NCI-H2107 (cell line): ENCODE measurements around the gene ATG13.

Experiments used
- DNase-seq: peaks from one replicate; lab custom pipeline; 2025; lab: John Stamatoyannopoulos, UW

The ATG13 gene

DNA sequence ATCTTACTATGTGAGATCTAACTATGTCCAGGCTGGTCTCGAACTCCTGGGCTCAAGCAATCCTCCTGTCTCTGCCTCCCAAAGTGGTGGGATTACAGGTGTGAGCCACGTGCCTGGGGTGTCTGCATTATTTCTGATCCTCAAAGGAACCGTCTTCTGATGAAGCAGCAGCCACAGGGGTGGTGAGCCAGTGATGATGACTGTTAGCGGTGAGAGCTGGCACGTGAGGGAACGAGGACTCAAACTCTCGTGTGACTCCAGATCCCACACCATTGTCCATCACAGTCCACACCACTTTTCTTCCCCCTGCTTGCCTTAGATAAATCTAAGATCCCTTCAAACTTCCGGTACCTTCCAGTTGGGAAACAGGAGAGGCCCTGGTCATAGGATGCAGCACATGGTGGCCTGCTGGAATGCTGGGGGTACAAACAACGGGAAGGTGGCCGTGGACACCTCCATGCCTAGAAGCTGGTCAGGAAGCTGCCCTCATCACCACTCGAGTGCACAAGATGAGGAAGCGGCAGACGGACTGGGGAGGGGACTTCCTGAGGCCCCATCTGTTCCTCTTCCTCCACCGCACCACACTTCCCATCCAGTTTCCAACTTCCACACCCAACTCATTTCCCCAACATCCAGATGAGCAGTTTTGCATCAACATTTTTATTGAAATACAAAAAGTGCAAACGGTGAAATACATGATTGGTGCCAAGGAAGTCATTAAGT is 59.2 kb downstream of the ATG13 start:
- DNase-seq = no peak

DNA sequence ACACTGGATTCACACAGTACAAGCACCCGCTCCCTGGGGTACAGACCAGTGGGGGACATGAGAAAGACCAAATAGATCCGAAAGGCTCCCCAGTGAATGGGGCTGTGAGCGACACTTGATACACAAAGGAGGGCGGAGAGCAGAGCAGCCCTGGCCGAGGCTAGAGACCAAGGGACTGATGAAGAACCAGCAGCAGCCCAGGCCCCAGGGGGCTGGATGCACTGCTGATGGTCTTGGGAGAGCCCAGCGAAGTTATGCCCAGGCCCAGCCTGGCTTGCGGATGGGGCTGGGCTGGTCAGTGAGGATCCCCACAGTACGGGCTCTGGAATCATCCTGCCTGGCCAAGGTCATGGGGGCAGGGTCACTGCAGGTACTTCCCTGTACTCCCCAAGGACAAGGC is 59.8 kb downstream of the ATG13 start:
- no peak for DNase-seq

DNA sequence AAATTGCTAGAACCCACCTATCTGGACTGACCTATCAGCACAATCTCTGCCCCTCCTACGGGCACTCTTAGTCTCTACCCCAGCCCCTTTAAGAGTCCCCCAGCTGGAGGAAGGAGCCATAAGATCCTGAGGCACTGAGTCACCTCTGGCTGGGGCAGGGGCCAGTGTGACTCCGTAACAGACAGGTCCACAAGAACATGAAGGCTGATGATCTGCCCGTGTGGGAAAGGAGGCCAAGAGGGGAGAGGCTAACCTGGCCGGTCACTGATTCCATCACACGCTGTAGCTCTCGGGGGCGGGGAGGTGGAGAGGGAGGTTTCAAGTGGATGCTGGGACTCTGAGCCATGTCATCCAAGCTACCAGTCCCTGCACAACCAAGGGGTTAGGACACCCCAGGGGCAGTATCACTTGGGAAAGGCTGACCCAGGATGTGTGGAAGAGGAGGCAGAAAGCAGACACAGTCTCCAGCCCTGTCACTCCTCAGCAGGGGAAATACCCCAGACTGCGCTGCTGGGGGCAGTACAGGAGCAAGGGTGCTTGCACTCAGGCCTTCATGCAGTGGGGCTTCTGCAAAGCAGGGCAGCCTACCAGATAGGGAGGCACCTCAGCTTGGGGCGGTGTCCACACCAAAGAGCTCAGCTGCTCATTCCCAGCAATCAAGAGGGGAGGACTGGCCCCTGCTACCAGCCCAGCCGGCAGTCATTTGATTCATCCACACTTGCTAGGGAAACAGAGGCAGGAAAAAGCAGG is 60.8 kb downstream of the ATG13 start:
- DNase-seq = no peak

DNA sequence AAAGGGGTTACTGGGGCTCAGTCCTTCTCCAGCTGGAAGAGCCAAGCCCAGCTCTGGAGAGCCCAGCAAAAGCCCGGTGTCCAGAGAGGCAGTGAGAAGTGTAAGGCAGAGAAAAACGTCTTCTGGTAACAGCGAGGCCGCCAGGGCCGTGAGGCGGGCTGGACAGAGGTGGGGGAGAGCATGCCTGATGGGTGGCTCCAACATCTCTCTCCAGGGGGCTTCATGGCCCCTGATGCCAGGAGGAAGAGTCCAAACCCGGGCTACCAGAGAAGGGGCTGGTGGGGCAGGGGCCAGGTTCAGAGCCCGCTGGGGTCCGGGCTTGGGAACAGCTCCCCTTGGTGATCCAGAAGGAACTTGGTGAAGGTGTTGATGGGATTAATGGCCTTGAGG is 61.4 kb downstream of the ATG13 start:
- DNase-seq = no peak

DNA sequence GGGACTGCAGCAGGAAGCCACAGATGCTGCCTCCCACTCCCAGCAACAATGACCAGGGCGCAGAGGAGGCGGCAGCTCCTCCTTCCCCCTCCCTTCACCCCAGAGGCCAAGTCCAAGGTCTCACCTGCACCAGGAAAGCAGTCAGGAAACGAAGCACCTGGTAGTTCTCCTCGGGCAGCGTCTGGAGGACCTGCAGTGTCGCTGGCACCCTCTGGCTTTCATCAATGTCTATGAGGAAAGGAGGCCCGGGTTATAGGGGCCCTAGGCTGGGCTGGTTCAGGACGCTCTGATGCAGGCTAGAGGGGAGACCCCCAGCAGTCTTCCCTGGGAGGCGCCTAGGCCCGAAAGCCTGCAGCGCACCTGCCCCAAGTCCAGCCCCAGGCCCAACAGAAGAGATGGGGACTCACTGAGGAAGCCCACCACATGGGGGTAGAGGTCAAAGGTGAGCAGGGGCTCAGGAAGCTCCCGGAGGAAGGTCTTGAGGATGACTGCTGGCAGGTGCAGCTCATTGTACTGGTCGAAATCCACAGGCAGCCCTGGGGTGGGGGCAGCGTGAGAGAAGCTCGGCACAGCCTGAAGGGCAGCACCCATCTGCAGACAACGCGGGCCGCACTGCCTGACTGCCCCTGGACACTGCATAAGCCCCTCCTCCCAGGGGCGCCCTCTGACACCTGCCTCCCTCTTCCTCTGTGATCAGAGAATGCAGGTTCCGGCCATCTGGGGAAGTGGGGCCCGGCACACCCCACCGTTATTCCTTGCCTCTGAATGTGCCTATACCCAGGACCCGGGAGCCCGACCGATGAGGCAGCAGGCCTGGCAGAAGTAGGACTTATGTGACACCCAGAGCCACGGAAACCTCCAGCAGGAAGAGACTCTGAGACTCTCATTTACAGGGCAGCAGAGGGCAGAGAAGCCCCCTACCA is 62.1 kb downstream of the ATG13 start:
- DNase-seq = no peak

DNA sequence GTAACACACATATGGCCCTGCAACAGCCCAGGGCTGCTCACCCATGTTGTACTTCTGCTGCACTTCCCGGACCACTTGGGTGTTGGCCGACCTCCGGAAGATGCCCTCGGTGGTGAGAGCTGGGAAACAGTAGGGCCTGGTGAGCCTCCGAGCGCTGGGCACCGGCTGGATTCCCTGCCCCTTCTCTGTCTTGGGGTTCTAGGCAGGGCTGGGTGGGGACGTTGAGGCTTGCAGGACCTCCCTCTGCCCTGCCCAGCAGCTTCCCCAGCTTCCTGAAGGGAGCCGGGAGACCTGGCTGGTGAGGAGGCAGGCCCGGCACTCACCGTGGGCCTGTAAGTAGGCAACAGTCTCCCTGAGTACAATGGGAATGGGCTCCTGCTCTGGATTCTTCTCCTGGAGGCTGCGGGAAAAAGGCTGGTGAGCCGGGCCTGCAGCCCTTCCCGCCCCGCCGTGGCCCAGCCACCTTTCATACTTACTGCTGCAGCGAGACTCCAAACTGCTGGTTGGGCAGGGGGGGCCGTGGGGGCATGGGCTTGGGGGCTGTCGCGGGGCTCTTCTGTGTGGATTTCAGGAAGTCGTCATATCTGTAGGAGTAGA is 62.9 kb downstream of the ATG13 start:
- no peak for DNase-seq

DNA sequence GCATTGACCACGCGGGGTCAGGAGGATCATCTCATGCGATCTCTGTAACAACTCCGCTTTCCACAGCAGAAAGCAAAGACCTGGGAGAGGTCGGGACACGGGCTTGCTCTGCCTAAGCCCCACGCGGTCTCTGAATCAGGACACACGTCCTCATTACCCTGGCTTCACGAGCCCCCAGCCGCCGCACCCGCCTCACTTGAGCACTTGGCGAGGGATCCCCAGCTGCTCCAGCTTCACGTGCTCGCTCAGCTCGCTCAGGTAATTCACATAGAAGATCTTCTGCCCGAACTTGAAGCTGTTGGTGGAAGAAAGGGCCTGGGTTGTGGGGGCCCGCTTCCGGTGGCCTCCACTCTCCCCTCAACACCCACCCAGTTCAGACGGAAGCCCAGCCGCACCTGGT is 63.5 kb downstream of the ATG13 start:
- no peak for DNase-seq

DNA sequence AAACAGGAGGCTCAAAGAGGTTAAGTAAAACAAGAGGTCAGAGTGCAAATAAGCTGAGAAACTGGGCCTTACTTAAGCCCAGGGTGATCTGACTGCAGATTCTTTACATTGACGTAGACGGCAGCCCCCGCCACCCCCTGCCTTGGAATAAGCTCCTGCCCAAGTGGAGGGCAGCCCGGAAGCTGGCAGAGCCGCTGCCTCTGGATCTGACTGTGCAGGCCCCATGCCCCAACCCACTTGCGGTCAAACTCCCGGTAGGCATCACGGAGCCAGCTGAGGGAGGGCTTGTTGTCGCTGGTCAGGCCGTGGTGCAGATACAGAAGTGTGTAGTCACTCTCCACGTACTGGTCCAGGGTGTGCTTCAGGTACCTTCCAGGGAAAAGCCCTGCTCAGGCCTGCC is 64.5 kb downstream of the ATG13 start:
- no peak for DNase-seq

DNA sequence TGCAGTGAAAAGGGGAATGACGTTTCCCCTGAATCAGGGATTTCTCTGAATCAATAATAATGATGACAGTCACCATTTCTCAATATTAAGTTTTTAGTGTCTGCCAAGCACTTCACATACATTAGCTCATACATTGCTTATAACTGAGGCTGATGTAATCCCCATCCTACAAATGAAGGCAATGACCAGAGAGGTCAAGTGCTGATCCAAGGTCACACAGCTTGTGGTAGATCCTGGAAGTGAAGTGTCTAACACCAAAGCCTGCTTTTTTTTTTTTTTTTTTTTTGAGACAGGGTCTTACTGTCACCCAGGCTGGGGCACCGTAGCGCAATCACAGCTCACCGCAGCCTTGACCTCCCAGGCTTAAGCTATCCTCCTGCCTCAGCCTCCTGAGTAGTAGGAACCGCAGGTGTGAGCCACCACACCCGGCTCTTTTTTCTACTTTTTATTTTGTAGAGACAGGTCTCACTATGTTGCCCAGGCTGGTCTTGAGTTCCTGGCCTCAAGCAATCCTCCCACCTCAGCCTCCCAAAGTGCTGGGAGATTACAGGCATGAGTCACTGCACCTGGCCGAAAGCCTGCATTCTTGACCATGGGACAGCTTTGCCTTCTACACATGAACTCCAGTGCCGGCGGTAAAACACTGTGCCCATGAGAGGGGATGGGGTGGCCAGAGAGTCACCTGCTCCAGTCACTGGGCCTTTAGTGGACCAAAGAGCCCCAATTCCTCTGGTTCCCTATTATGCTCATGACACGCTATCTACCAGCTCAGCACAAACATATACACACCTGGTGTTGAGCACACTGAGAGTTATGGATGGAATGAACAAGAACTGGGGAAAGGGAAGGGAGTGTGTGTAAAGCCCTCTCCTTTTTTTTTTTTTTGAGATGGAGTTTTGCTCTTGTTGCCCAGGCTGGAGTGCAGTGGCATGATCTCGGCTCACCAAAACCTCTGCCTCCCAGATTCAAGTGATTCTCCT is 65.7 kb downstream of the ATG13 start:
- no peak for DNase-seq

DNA sequence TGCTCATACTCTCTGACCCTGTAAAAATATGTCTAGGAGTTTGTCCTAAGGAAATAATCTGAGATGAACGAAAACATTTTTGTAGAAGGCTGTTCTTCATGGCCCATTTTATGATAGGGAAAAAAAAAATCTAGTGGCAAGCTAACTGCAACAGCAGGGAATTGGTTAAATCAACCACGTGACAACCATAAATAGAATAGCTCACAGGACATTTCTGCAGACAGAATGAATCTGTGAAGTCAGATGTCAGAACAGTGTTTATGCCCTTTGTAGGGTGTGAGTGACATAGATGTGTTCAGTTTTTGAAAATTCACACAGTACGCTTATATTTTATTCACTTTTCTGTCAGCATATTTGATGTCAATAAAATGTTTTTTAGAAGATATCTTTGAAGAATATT is 67.0 kb downstream of the ATG13 start:
- no peak for DNase-seq

DNA sequence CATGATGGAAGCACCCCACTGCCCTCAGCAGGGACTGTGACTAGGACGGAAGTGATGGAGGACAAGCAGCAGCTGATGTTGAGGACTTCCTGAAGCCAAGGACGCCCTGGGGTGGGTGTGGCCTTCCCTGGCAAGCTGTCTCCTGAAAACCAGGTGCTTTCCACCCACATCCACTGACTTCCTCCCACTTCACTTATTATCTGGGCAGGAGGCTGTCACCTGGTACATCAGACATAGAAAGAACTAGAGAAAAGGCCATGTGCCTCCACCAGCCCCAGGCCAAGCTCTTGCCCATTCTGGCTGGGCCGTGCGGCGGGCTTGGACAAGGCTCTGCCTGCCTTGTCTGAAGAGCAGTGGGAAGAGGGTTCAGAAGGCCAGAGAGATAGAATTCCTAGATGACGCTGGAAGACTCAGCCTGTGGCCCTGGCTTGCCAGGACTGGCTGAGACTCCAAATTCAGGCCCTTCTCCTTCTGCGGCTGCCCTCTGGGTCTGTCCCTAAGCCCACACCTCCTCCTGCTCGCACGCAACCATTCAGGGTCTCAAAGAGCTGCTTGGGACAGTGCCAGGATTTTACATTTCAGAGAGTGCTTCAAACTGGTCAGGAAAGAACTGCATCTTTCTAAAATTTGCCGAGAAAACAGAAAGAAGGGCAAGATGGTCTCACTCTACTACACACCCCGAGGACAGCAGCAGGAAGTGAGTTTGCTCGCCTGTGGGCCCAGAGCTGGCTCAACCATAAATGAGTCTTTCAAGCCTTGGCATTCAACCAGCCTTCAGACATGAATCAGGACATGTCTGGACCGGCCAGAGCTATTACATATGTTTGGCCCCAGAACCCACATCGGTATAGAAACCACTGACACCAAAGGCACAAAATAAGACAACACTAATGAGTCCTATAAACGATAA is 69.8 kb downstream of the ATG13 start:
- DNase-seq = no peak

DNA sequence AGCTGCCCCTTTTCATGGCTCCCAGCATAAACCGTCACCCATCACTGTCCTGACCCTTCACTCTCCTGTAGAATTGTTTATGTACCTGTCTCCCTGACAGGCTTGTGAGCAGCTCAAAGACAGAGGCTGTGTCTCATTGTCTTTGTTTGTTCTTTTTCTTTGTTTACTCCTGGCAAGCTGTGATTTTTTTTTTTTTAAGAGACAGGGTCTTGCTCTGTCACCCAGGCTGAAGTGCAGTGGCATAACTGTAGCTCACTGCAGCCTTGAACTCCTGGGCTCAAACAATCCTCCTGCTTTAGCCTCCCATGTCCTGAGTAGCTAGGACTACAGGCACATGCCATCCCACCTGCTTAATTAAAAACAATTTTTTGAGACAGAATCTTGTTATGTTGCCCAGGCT is 73.3 kb downstream of the ATG13 start:
- DNase-seq = no peak

DNA sequence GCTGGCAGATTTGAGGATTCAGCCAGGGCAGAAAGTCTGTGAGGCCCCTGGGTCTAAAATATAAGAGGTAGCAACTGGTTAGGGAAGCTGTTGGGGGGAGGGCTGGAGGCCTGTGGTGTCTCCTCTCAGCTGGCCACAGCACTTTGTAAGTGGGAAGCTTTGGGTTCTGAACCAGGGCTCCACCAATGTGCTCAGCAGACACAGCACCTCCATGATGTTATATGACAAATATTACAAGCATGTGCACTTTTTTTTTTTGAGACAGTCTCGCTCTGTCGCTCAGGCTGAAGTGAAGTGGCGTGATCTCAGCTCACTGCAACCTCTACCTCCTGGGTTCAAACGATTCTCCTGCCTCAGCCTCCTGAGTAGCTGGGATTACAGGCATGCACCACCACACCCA is 75.1 kb downstream of the ATG13 start:
- no peak for DNase-seq

DNA sequence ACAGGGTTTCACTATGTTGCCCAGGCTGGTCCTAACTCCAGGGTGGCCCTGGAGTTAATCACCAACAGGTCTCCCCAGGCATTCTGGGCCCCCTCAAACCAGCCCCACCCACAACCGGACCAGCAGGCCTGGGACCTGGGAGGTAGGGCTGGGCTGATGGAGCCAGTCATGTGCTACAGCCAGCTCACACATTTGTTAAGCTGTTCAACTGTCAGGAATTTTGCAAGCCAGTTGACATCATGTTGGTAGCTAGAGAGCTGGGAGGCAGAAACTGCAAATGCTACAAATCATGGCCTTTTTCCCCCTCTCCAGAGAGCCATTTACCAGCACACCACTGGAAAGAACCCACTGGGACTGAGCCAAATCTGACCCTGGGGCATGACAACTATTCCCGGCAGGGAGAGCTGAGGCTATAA is 76.3 kb downstream of the ATG13 start:
- DNase-seq = no peak

DNA sequence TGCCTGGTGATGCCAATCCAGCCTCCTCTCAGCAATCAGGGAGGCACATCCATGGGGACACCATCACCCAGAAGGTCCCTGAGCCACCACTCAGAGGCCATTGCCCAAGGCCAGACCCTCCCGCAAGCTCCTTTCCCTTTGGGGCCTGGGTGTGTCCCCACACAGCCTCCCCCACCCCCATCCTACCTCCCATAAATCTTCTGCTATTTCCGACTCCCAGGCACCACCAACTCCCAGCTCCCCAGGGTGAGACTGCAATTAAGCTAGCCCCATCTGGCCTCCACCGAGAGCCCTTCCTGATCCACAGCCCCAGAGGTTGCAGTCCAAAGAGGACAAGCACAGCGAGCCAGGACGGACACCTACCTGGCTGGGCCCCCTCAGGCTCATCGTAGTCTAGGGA is 76.7 kb downstream of the ATG13 start:
- no peak for DNase-seq

DNA sequence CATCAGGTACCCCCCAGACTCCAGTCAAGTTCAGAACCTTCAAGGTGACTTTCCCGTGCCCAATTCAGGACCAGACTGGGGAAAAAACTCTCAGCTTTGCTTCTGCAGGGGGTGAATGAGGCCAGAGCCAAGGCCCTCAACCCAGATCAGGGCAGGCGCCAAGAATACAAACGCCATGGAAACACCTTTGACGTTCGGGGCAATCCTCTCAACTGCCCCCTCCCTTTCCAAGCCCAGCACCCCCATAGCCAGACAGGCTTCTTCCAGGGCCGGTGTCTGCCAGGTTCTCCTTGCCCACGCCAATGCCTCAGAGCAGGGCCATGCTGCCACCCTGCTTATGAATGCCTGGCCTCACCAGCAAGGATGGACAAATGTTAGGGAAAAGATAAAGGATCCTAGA is 77.3 kb downstream of the ATG13 start:
- DNase-seq = no peak

DNA sequence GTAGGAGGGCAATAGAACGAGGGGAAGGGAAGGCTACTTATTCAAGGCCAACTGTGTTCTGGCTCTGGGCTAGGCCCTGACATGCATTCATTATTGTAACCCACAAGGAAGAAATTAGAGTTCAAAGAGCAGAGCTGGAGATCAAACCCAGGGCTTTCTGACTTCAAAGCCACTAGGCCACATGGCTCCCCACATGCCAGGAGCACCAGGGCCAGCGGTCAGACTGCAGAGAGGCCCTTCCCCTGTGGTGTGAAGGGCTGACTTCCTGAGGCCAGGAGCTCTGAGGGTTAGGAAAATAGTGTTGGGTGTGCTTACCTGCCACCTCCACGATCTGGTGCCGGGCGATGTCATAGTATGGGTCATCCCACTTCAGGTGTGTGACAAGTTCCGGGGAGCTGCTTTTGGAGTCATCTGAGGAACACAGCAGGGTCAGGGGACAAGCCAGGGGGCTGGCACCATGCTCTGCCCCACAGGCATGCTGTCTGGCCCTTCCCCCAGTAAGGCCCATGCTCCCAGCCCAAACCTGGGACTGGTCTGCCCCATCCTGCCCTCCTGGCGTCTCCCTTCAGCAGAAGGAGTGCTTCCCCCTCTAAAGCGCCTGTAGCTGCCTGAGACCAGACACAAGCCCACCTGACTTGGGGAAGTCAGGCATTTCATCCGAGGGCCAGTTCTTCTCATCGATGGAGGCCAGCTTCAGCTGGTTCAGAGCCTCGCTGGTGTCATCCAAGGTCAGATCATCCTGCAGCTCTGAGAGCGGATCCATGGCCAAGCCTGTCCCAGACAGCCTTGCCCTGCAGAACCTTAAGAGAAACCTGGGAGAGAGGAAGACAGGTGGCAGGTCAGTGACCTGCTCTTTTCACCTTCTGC is 78.2 kb downstream of the ATG13 start:
- DNase-seq = no peak

DNA sequence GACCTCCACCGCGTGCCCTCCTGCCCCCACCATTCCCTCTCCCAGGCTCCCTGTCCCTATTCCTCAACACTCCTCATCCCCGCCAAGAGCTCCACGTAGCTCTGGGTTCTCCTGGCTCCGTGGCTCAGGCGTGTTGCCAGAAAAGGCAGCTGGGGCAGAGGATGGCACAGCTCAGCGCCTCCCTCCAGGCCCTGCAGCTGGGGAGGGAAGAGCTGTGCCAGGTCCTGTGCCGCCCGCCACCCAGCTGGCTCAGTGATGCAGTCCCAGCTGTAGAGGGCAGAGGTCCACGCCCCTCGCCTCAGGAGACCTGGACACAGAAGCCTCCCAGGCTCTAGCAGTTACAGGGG is 78.8 kb downstream of the ATG13 start:
- no peak for DNase-seq

DNA sequence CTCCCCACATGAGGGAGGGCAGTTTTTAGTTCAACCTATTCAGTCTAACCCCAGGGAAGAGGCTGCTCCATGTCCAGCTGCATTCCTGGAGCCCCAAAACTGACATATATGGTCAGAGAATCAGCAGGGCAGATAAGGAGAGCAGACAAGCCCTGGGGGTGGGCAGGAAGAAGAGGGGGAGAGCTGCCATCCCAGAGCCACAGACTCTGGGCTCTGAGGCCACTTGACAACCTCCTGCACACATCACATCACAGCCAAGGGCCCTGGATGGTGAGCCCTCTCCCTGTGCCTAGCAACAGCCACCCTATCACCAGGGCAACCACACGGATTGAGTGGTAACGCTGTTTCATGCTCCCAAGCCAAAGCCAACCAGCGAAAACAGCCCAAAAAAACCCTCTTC is 80.0 kb downstream of the ATG13 start:
- no peak for DNase-seq
